ENCODE data around the gene ANTXR1. TPM values are rescaled to one million over a fixed set of nuclear protein-coding genes. Genes with fewer than 3 reads are reported as not detected.

The ANTXR1 gene
- total RNA-seq, 1 experiment from 2014 or later = 25.7 TPM

DNA sequence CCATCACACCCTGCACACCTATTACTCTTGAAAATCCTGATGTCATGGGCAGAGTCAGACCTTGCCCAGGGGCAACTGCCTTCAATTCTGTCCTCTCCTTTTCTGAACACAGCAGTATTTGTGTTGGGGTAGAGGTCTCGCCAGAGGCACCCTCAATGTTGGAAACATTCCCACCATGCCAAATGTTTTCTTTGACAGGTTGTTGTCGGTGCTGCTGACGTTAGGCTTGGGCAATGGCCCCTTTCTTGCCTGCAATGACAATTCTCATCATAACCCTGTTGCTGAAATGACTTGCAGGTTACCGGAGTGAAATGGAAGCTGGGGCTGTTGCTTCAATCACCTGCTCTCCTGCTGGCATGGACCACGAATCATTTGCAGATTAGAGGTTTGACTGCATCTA, 20.6 kb upstream of the ANTXR1 start:
- no peak overlapping the region for H3K9ac ChIP-seq (ENCODE audit: low read length)
- H3K79me2 ChIP-seq (ENCODE audit: insufficient read depth, low read length) = no peaks in the 10 kb centered on the region
- H2AFZ ChIP-seq (ENCODE audit: low read depth, low read length, poor library complexity, severe bottlenecking) = no peak overlapping the region
- no peaks in the 10 kb centered on the region for H4K20me1 ChIP-seq (ENCODE audit: insufficient read depth)
- H3K27me3 ChIP-seq (ENCODE audit: insufficient read depth, low read length) = no peaks in the 10 kb centered on the region
- no peaks in the 10 kb centered on the region for H3K9me3 ChIP-seq (ENCODE audit: control insufficient read depth in 1 of 2, insufficient read depth in 1 of 2, low read depth in 1 of 2, low read length in 2 of 2)
- H3K9me2 ChIP-seq (ENCODE audit: insufficient read depth) = no peaks in the 10 kb centered on the region
- no TSS peak for BruUV-seq (replicated peaks)
- no peak overlapping the region for H3K4me3 ChIP-seq (replicated peaks in 1 of 2; ENCODE audit: low read depth in 1 of 2, low read length in 2 of 2)
- H3K4me1 ChIP-seq (ENCODE audit: control insufficient read depth in 1 of 2, insufficient read depth in 2 of 2, low read length in 2 of 2) = no peaks in the 10 kb centered on the region; a peak in 1 of 4 replicates
- ATAC-seq = no peak
- ChIA-PET POLR2A (no interaction called here), CTCF (interaction anchor here (1.2 kb wide), 1 partner anchor 49 kb away, joined by 3 read pairs; no protein-coding TSS in a partner anchor), RAD21 (ENCODE audit: low non-redundant PET in 1 of 2, low total read pairs in 2 of 2, uncharacterized antibody in 2 of 2, unreplicated experiment in 2 of 2) (no interaction called here)
- intact Hi-C loops (cut with micrococcal nuclease) = no loop called here
- DNase-seq (ENCODE audit: low read depth, low spot score) = no peak
- no peak overlapping the region for H3K4me2 ChIP-seq (ENCODE audit: low read length)
- no peak for TF ChIP-seq POLR2AphosphoS5 (IDR thresholded peaks at IDR 0.05; ENCODE audit: low read depth, low read length)
- TF ChIP-seq, protein P1, sequence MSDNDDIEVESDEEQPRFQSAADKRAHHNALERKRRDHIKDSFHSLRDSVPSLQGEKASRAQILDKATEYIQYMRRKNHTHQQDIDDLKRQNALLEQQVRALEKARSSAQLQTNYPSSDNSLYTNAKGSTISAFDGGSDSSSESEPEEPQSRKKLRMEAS (IDR thresholded peaks at IDR 0.05) = no peak
- no peak for TF ChIP-seq POLR2A (IDR thresholded peaks at IDR 0.05; ENCODE audit: borderline replicate concordance, extremely low read depth, insufficient read depth, insufficient read length)
- TF ChIP-seq SRF (IDR thresholded peaks at IDR 0.05; ENCODE audit: low read depth) = no peak
- no peak for TF ChIP-seq ZNF274 (IDR thresholded peaks at IDR 0.05; ENCODE audit: low read depth, low read length)
- no peak for TF ChIP-seq ZFX (IDR thresholded peaks at IDR 0.05)
- no peak for TF ChIP-seq CEBPB (IDR thresholded peaks at IDR 0.05; ENCODE audit: low read depth)
- TF ChIP-seq JUND (IDR thresholded peaks at IDR 0.05) = no peak
- no peak for TF ChIP-seq EGR1 (IDR thresholded peaks at IDR 0.05; ENCODE audit: low read depth)
- no peaks in the 10 kb centered on the region for H3K36me3 ChIP-seq (ENCODE audit: control insufficient read depth in 1 of 2, insufficient read depth in 2 of 2, low read length in 2 of 2)
- H3K27ac ChIP-seq (ENCODE audit: low read depth, low read length) = no peak overlapping the region

DNA sequence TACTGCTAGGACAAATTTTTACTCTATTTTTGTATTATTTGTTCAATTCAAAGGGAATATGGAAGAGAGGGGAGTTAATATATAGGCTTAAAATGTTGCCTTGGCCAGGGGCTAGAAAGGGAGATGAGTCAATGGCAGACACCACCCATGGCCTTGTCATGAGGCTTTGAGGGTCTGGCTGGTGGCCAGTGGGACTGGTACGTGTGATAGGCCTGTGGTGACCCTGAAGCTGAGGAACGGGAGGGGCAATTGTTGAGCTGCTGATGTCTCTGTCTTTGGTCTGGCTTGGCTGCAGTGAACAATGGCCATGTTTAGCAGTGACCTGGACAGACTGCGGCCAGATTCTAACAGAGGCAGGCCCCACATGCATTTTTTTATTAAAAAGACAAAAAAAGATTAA, 20.0 kb upstream of the ANTXR1 start:
- H4K20me1 ChIP-seq (ENCODE audit: insufficient read depth) = no peaks in the 10 kb centered on the region
- ChIA-PET RAD21 (ENCODE audit: low non-redundant PET in 1 of 2, low total read pairs in 2 of 2, uncharacterized antibody in 2 of 2, unreplicated experiment in 2 of 2) (no interaction called here), CTCF (interaction anchor here (1.2 kb wide), 1 partner anchor 49 kb away, joined by 3 read pairs; no protein-coding TSS in a partner anchor), POLR2A (no interaction called here)
- ATAC-seq = no peak
- no peak overlapping the region for H3K4me2 ChIP-seq (ENCODE audit: low read length)
- H2AFZ ChIP-seq (ENCODE audit: low read depth, low read length, poor library complexity, severe bottlenecking) = no peak overlapping the region
- no peak overlapping the region for H3K9ac ChIP-seq (ENCODE audit: low read length)
- intact Hi-C loops (cut with micrococcal nuclease) = no loop called here
- no peaks in the 10 kb centered on the region; a peak in 1 of 4 replicates for H3K4me1 ChIP-seq (ENCODE audit: control insufficient read depth in 1 of 2, insufficient read depth in 2 of 2, low read length in 2 of 2)
- no peaks in the 10 kb centered on the region for H3K9me2 ChIP-seq (ENCODE audit: insufficient read depth)
- H3K4me3 ChIP-seq (replicated peaks in 1 of 2; ENCODE audit: low read depth in 1 of 2, low read length in 2 of 2) = no peak overlapping the region
- no peaks in the 10 kb centered on the region for H3K36me3 ChIP-seq (ENCODE audit: control insufficient read depth in 1 of 2, insufficient read depth in 2 of 2, low read length in 2 of 2)
- no TSS peak for BruUV-seq (replicated peaks)
- no peak overlapping the region for H3K27ac ChIP-seq (ENCODE audit: low read depth, low read length)
- H3K9me3 ChIP-seq (ENCODE audit: control insufficient read depth in 1 of 2, insufficient read depth in 1 of 2, low read depth in 1 of 2, low read length in 2 of 2) = no peaks in the 10 kb centered on the region
- DNase-seq (ENCODE audit: low read depth, low spot score) = no peak
- H3K27me3 ChIP-seq (ENCODE audit: insufficient read depth, low read length) = no peaks in the 10 kb centered on the region
- no peaks in the 10 kb centered on the region for H3K79me2 ChIP-seq (ENCODE audit: insufficient read depth, low read length)
- TF ChIP-seq RAD21 (IDR thresholded peaks at IDR 0.05; ENCODE audit: low read depth) (no peak), SRF (IDR thresholded peaks at IDR 0.05; ENCODE audit: low read depth) (no peak), SIN3A (IDR thresholded peaks at IDR 0.05; ENCODE audit: low read depth) (no peak), ZFX (IDR thresholded peaks at IDR 0.05) (no peak), TCF7L2 (IDR thresholded peaks at IDR 0.05; ENCODE audit: borderline replicate concordance, extremely low read depth, insufficient read depth, insufficient read length) (no peak), POLR2A (IDR thresholded peaks at IDR 0.05; ENCODE audit: borderline replicate concordance, extremely low read depth, insufficient read depth, insufficient read length) (no peak), FOSL1 (IDR thresholded peaks at IDR 0.05; ENCODE audit: low read depth) (no peak), YY1 (IDR thresholded peaks at IDR 0.05; ENCODE audit: extremely low read depth, insufficient replicate concordance, low read depth, low read length) (no peak), CBX3 (IDR thresholded peaks at IDR 0.05; ENCODE audit: low read depth) (no peak), EGR1 (IDR thresholded peaks at IDR 0.05; ENCODE audit: low read depth) (no peak)
- TF ChIP-seq, protein P2, sequence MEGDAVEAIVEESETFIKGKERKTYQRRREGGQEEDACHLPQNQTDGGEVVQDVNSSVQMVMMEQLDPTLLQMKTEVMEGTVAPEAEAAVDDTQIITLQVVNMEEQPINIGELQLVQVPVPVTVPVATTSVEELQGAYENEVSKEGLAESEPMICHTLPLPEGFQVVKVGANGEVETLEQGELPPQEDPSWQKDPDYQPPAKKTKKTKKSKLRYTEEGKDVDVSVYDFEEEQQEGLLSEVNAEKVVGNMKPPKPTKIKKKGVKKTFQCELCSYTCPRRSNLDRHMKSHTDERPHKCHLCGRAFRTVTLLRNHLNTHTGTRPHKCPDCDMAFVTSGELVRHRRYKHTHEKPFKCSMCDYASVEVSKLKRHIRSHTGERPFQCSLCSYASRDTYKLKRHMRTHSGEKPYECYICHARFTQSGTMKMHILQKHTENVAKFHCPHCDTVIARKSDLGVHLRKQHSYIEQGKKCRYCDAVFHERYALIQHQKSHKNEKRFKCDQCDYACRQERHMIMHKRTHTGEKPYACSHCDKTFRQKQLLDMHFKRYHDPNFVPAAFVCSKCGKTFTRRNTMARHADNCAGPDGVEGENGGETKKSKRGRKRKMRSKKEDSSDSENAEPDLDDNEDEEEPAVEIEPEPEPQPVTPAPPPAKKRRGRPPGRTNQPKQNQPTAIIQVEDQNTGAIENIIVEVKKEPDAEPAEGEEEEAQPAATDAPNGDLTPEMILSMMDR (IDR thresholded peaks at IDR 0.05 in 2 of 3, conservative IDR thresholded peaks at IDR 0.05 in 1 of 3; ENCODE audit: borderline replicate concordance in 1 of 3, insufficient read depth in 1 of 3, low read depth in 2 of 3, low read length in 2 of 3) = no peak
- TF ChIP-seq, protein P3, sequence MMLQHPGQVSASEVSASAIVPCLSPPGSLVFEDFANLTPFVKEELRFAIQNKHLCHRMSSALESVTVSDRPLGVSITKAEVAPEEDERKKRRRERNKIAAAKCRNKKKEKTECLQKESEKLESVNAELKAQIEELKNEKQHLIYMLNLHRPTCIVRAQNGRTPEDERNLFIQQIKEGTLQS (IDR thresholded peaks at IDR 0.05) = no peak
- TF ChIP-seq, protein P4, sequence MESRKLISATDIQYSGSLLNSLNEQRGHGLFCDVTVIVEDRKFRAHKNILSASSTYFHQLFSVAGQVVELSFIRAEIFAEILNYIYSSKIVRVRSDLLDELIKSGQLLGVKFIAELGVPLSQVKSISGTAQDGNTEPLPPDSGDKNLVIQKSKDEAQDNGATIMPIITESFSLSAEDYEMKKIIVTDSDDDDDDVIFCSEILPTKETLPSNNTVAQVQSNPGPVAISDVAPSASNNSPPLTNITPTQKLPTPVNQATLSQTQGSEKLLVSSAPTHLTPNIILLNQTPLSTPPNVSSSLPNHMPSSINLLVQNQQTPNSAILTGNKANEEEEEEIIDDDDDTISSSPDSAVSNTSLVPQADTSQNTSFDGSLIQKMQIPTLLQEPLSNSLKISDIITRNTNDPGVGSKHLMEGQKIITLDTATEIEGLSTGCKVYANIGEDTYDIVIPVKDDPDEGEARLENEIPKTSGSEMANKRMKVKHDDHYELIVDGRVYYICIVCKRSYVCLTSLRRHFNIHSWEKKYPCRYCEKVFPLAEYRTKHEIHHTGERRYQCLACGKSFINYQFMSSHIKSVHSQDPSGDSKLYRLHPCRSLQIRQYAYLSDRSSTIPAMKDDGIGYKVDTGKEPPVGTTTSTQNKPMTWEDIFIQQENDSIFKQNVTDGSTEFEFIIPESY (IDR thresholded peaks at IDR 0.05; ENCODE audit: extremely low read depth, insufficient replicate concordance, low read length) = no peak

All from HCT116 (cell line).